Osteoblast (primary cell): Measurements from ENCODE around the gene CA12. TPM values are rescaled to one million over a fixed set of nuclear protein-coding genes. Genes with fewer than 3 reads are reported as not detected.
"Not testable (repeated sequence)": the region's sequence is repeated elsewhere in the genome, so short reads cannot be mapped to it uniquely, and the experiment has no call there.

Experiments
- DNase-seq: peaks from one replicate; pipeline ENCODE4 v3.0.0; 2011; ENCODE audit warnings: low spot score, mixed read lengths; ENCODE audit not compliant: insufficient read length; ENCODE audit errors: missing footprints
- H2AFZ ChIP-seq: 2 replicates; pipeline ENCODE4 v1.6.0; 2011; ENCODE audit warnings: mild to moderate bottlenecking, low read length
- H3K27ac ChIP-seq: 2 replicates; pipeline ENCODE4 v1.5.1; 2011; ENCODE audit warnings: mild to moderate bottlenecking, low read depth, low read length, moderate library complexity
- H3K27me3 ChIP-seq: 2 replicates; pipeline ENCODE4 v1.6.0; 2012; ENCODE audit warnings: mild to moderate bottlenecking, control low read depth, inconsistent platforms, low read length, moderate library complexity; ENCODE audit not compliant: insufficient read depth
- H3K36me3 ChIP-seq: 2 replicates; pipeline ENCODE4 v1.5.1; 2011; ENCODE audit warnings: mild to moderate bottlenecking, low read length, control low read depth, moderate library complexity; ENCODE audit not compliant: insufficient read depth
- H3K4me1 ChIP-seq: 2 replicates; pipeline ENCODE4 v1.5.1; 2011; ENCODE audit warnings: mild to moderate bottlenecking, low read length, control low read depth, moderate library complexity; ENCODE audit not compliant: insufficient read depth
- H3K4me2 ChIP-seq: 2 replicates; pipeline ENCODE4 v1.6.0; 2011; ENCODE audit warnings: mild to moderate bottlenecking, low read length; ENCODE audit not compliant: insufficient read depth
- H3K4me3 ChIP-seq: fragments of 200-600 bp; sonication (generic); 3 replicates; pipeline ENCODE4 v1.5.1; 2012; ENCODE audit warnings: mild to moderate bottlenecking, low read length, inconsistent platforms; ENCODE audit not compliant: insufficient read depth
- H3K79me2 ChIP-seq: 2 replicates; pipeline ENCODE4 v1.6.0; 2012; ENCODE audit warnings: mild to moderate bottlenecking, low read length, control low read depth, inconsistent platforms; ENCODE audit not compliant: insufficient read depth
- H3K9me3 ChIP-seq: 2 replicates; pipeline ENCODE4 v1.5.1; 2011; ENCODE audit warnings: low read depth, low read length, control low read depth
- H4K20me1 ChIP-seq: 2 replicates; pipeline ENCODE4 v1.6.0; 2012; ENCODE audit warnings: mild to moderate bottlenecking, low read length, control low read depth; ENCODE audit not compliant: insufficient read depth
- CTCF ChIP-seq: IDR thresholded peaks from 2 replicates; pipeline ENCODE4 v1.5.1; 2011; ENCODE audit warnings: mild to moderate bottlenecking, low read depth, low read length, moderate library complexity; ENCODE audit errors: extremely low read depth
- total RNA-seq: library from RNA; depleted of rRNA; stranded (reverse); fragments of >200 nt; gene quantifications from 2 replicates; pipeline ENCODE4 v1.2.3, GENCODE V29; 2012

Gene CA12
- total RNA-seq, 1 donor: 107 TPM

GRCh38 chr15:63347074-63347857, 34.4 kb downstream of the CA12 start:
- peak overlapping the region; percentile 90 for H3K27ac ChIP-seq
- DNase-seq: no peak
- no peaks in the 10 kb centered on the region for H3K36me3 ChIP-seq
- no peaks in the 10 kb centered on the region for H4K20me1 ChIP-seq
- H3K4me1 ChIP-seq: peaks cover 53% of the 10 kb centered on the region
- H3K4me3 ChIP-seq: no peak overlapping the region
- no peaks in the 10 kb centered on the region for H3K9me3 ChIP-seq
- H2AFZ ChIP-seq: no peak overlapping the region
- peak overlapping the region; percentile 28 for H3K4me2 ChIP-seq
- no peak for TF ChIP-seq CTCF
- H3K27me3 ChIP-seq: no peaks in the 10 kb centered on the region
- H3K79me2 ChIP-seq: peaks cover 13% of the 10 kb centered on the region

- Histone ChIP-seq H3K4me2 (no peak overlapping the region), H3K4me1 (peaks cover 50% of the 10 kb centered on the region), H2AFZ (no peak overlapping the region)
Measured at GRCh38 chr15:63345391-63345752, 36.3 kb downstream of the CA12 start.

GRCh38 chr15:63344731-63345390, 36.8 kb downstream of the CA12 start:
- Histone ChIP-seq H3K27ac (peak overlapping the region; percentile 37), H3K4me1 (peaks cover 45% of the 10 kb centered on the region), H3K36me3 (peaks cover 19% of the 10 kb centered on the region), H3K9me3 (no peaks in the 10 kb centered on the region), H2AFZ (peak overlapping the region; percentile 22), H3K4me2 (peak overlapping the region; percentile 12), H3K79me2 (peaks cover 8% of the 10 kb centered on the region), H4K20me1 (no peaks in the 10 kb centered on the region), H3K4me3 (no peak overlapping the region), H3K27me3 (no peaks in the 10 kb centered on the region)
- no peak for TF ChIP-seq CTCF
- DNase-seq: peak; percentile 80

More at GRCh38 chr15:63345391-63345752, 36.3 kb downstream of the CA12 start:
- Histone ChIP-seq H3K27ac (peak overlapping the region; percentile 23), H4K20me1 (no peaks in the 10 kb centered on the region), H3K4me3 (no peak overlapping the region), H3K27me3 (no peaks in the 10 kb centered on the region), H3K79me2 (peaks cover 8% of the 10 kb centered on the region), H3K36me3 (peaks cover 14% of the 10 kb centered on the region), H3K9me3 (no peaks in the 10 kb centered on the region)
- DNase-seq: no peak
- no peak for TF ChIP-seq CTCF

- not testable (repeated sequence) for H3K4me3 ChIP-seq, H2AFZ ChIP-seq, H3K4me2 ChIP-seq, DNase-seq, H3K9me3 ChIP-seq, H4K20me1 ChIP-seq, H3K79me2 ChIP-seq, H3K27me3 ChIP-seq, H3K27ac ChIP-seq
- H3K36me3 ChIP-seq: peaks cover 34% of the 10 kb centered on the region
- H3K4me1 ChIP-seq: peaks cover 33% of the 10 kb centered on the region
Measured at GRCh38 chr15:63342996-63343562, 38.6 kb downstream of the CA12 start.
